22Rv1 (cell line): ENCODE measurements around the gene HMGCS2.

Experiments used
- ZFX ChIP-seq: fragments of 450-650 bp; IDR thresholded peaks from 2 replicates; pipeline ENCODE4 v1.6.1; 2017; ENCODE audit warnings: antibody characterized with exemption, borderline replicate concordance
- TF ChIP-seq, protein P1 (sequence below): fragments of 450-650 bp; IDR thresholded peaks from 2 replicates; pipeline ENCODE4 v1.5.1; 2017; ENCODE audit warnings: mild to moderate bottlenecking

DNA sequence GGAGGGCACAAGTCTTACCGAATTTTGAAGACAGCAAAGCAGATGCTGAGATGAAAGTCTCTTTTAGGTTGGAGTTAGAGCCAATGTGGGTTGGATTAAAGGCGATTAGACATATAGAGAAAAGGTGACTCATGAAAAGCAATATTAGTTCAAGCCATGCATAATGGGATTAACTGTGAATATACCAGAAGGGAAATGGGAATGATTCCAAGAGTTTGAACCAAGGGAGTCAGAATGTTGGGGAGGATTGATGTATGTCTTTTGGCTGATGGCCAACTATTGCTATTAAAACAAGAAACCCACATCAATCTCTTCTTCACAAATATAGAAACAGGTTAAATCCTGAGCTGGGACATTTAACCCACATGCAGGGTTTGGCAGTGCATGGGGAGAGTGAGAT lies 1.2 kb downstream of the HMGCS2 start:
- TF ChIP-seq, protein P1, sequence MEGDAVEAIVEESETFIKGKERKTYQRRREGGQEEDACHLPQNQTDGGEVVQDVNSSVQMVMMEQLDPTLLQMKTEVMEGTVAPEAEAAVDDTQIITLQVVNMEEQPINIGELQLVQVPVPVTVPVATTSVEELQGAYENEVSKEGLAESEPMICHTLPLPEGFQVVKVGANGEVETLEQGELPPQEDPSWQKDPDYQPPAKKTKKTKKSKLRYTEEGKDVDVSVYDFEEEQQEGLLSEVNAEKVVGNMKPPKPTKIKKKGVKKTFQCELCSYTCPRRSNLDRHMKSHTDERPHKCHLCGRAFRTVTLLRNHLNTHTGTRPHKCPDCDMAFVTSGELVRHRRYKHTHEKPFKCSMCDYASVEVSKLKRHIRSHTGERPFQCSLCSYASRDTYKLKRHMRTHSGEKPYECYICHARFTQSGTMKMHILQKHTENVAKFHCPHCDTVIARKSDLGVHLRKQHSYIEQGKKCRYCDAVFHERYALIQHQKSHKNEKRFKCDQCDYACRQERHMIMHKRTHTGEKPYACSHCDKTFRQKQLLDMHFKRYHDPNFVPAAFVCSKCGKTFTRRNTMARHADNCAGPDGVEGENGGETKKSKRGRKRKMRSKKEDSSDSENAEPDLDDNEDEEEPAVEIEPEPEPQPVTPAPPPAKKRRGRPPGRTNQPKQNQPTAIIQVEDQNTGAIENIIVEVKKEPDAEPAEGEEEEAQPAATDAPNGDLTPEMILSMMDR, result no peak
- TF ChIP-seq ZFX, result no peak
